SK-N-MC (cell line): ENCODE data around the gene POM121.
"Not testable (repeated sequence)": the region's sequence is repeated elsewhere in the genome, so short reads cannot be mapped to it uniquely, and the experiment has no call there.

Experiments
- DNase-seq: peaks from one replicate; pipeline ENCODE4 v3.0.0-alpha.2; 2011; ENCODE audit warnings: low read depth, low spot score
- H3K27ac ChIP-seq: fragments of 200-600 bp; sonication (generic); 2 replicates; pipeline ENCODE4 v1.5.1; 2016; ENCODE audit warnings: mixed run types
- H3K36me3 ChIP-seq: fragments of 200-600 bp; sonication (generic); 2 replicates; pipeline ENCODE4 v1.6.1; 2017; ENCODE audit warnings: antibody characterized with exemption, low read length, mixed read lengths; ENCODE audit not compliant: insufficient read depth
- H3K4me3 ChIP-seq: fragments of 200-600 bp; sonication (generic); 2 replicates; pipeline ENCODE4 v1.5.1; 2016
- H3K9ac ChIP-seq: fragments of 200-600 bp; sonication (generic); 2 replicates; pipeline ENCODE4 v1.8.0; 2017; ENCODE audit warnings: mixed run types, mixed read lengths; ENCODE audit not compliant: insufficient read length
- H3K9me3 ChIP-seq: fragments of 200-600 bp; sonication (generic); 2 replicates; pipeline ENCODE4 v1.6.1; 2017; ENCODE audit warnings: low read depth, mild to moderate bottlenecking, antibody characterized with exemption, low read length, moderate library complexity, mixed read lengths
- FOXP2 ChIP-seq: optimal IDR thresholded peaks from 2 replicates; pipeline ENCODE3; 2011; ENCODE audit warnings: mild to moderate bottlenecking, moderate library complexity; ENCODE audit not compliant: insufficient read depth; ENCODE audit errors: extremely low read length, control extremely low read depth
- POLR2AphosphoS5 ChIP-seq: IDR thresholded peaks from 2 replicates; pipeline ENCODE4 v1.6.1; 2012; ENCODE audit warnings: mild to moderate bottlenecking, low read depth, low read length, borderline replicate concordance

Gene POM121

GRCh38 chr7:72924733-72925545 lies at the start of gene POM121:
TSS of gene POM121 (plus strand) at chr7:72925095. CDS start at chr7:72925122, 27 bp downstream.
- H3K9me3 ChIP-seq: no peaks in the 10 kb centered on the region
- peak within 1 kb of the TSS; percentile 99 for H3K4me3 ChIP-seq
- H3K9ac ChIP-seq: peak within 1 kb of the TSS; percentile 95
- peak; percentile 24 for DNase-seq
- peak within 1 kb of the TSS; percentile 94 for H3K27ac ChIP-seq
- TF ChIP-seq POLR2AphosphoS5 (peak; percentile 84), FOXP2 (no peak)
- H3K36me3 ChIP-seq: peaks cover 38% of the 10 kb centered on the region

- H3K4me3 ChIP-seq: peak overlapping the region; percentile 86
- 0 out of 2 replicates have a peak overlapping the region, but pooled peaks have one; percentile 36 for H3K27ac ChIP-seq
- H3K36me3 ChIP-seq: peaks cover 15% of the 10 kb centered on the region; the same call in 1 of the 2 replicates
- peak; percentile 75 for TF ChIP-seq POLR2AphosphoS5
- not testable (repeated sequence) for H3K9me3 ChIP-seq, DNase-seq
- H3K9ac ChIP-seq: peak overlapping the region; percentile 91
Observed at GRCh38 chr7:72879079-72879736, 45.7 kb upstream of the POM121 start.

GRCh38 chr7:72879737-72880215 lies 45.1 kb upstream of the POM121 start:
- H3K27ac ChIP-seq, DNase-seq, H3K9me3 ChIP-seq: not testable (repeated sequence)
- H3K4me3 ChIP-seq: peak overlapping the region; percentile 86
- peaks cover 15% of the 10 kb centered on the region; the same call in 1 of the 2 replicates for H3K36me3 ChIP-seq
- H3K9ac ChIP-seq: peak overlapping the region; percentile 91

- not testable (repeated sequence) for H3K4me3 ChIP-seq, H3K9ac ChIP-seq, H3K27ac ChIP-seq, DNase-seq, H3K9me3 ChIP-seq
- peaks cover 21% of the 10 kb centered on the region for H3K36me3 ChIP-seq
Observed at GRCh38 chr7:72891750-72892149, 33.1 kb upstream of the POM121 start.

GRCh38 chr7:72904740-72905139 lies 20.2 kb upstream of the POM121 start:
- not testable (repeated sequence) for DNase-seq, H3K9ac ChIP-seq, H3K9me3 ChIP-seq, H3K4me3 ChIP-seq, H3K27ac ChIP-seq
- H3K36me3 ChIP-seq: peaks cover 43% of the 10 kb centered on the region

- not testable (repeated sequence) for H3K9me3 ChIP-seq, H3K9ac ChIP-seq, DNase-seq, H3K27ac ChIP-seq, H3K4me3 ChIP-seq
- peaks cover 17% of the 10 kb centered on the region; the same call in 1 of the 2 replicates for H3K36me3 ChIP-seq
Observed at GRCh38 chr7:72908422-72908821, 16.5 kb upstream of the POM121 start.

GRCh38 chr7:72911395-72911794 lies 13.5 kb upstream of the POM121 start:
- H3K9ac ChIP-seq, DNase-seq, H3K4me3 ChIP-seq, H3K27ac ChIP-seq, H3K9me3 ChIP-seq: not testable (repeated sequence)
- H3K36me3 ChIP-seq: peaks cover 19% of the 10 kb centered on the region; the same call in 1 of the 2 replicates

- not testable (repeated sequence) for H3K27ac ChIP-seq, DNase-seq, H3K9me3 ChIP-seq, H3K9ac ChIP-seq, H3K4me3 ChIP-seq
- H3K36me3 ChIP-seq: peaks cover 25% of the 10 kb centered on the region; the same call in 1 of the 2 replicates
Observed at GRCh38 chr7:72913750-72914149, 11.1 kb upstream of the POM121 start.

GRCh38 chr7:72914756-72915525 lies 10.0 kb upstream of the POM121 start:
- H3K9me3 ChIP-seq, H3K27ac ChIP-seq, H3K4me3 ChIP-seq, H3K9ac ChIP-seq, DNase-seq: not testable (repeated sequence)
- H3K36me3 ChIP-seq: peaks cover 25% of the 10 kb centered on the region; the same call in 1 of the 2 replicates
